Measurements from ENCODE around the gene CRCP.

Gene CRCP

DNA sequence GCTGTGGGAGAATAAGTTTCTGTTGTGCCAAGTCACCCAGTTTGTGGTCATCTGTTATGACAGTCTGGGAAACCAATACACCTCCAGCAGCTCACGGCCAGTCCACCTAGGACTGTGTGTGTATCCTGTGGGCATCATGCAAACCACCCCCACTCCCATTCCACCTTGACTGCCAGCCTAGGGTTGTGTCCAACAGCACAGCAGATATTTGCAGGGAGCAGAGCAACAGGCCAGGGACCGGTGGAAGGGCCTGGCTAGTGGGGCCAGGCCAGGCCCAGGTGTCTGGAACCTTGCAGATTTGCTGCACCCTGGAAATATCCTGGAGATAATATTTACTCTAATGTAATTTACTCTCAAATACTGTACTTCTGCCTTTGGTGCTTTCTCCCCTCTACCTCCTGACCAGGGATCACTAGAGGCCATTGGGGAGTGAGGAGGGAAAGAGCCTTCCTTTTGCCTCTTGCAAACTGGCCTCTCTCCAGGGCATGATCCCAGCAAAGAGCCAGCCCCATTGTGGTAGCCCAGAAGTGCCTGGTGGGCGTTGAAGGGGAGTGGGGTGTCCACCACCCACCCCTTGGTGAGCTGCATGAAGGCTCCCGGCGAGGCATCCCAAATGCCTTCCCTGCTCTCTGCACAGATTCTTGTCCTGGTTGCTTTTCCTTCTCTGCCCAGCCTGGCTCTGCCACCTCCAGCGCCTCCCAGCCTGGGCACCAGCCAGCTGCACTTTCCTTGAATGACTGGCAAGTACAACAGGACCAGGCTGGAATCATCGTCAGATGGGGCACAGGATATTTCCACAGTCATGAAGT, 75.3 kb downstream of the CRCP start:
- no peaks in the 10 kb centered on the region for H3K4me1 ChIP-seq (ENCODE audit: control insufficient read depth, insufficient read depth, low read length)
- H3K9ac ChIP-seq (ENCODE audit: low read length in 2 of 2) = no peak overlapping the region
- H3K27ac ChIP-seq (ENCODE audit: low read length) = no peak overlapping the region
- peaks cover 0 to 4% of the 10 kb centered on the region in 2 donors for H3K9me3 ChIP-seq (ENCODE audit: control insufficient read depth in 2 of 2, low read length in 2 of 2)
- no peaks in the 10 kb centered on the region for H3K27me3 ChIP-seq (ENCODE audit: control insufficient read depth in 1 of 2, insufficient read depth in 2 of 2, low read length in 2 of 2)
- H3K4me3 ChIP-seq (ENCODE audit: low read length in 2 of 2) = no peak overlapping the region
- no peaks in the 10 kb centered on the region for H3K36me3 ChIP-seq (ENCODE audit: control insufficient read depth in 2 of 2, insufficient read depth in 2 of 2, low read length in 2 of 2)

DNA sequence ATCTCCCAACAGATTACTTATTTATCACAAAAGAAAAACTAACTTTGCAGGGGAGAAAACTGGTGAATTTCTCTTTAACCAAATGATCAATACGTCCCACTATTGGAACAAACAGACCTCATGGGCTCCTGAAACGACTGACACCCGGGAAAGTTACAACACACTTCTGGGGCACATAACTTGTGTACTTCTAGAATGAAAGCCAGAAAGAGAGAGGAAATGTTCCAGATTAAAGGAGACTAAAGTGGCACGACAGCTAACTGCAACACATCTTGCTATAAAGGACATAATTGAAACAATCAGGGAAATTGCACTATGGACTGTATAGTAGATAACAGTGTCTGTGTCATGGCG, 75.8 kb downstream of the CRCP start:
- H3K4me3 ChIP-seq (ENCODE audit: low read length in 2 of 2) = no peak overlapping the region
- H3K9ac ChIP-seq (ENCODE audit: low read length in 2 of 2) = no peak overlapping the region
- H3K27me3 ChIP-seq (ENCODE audit: control insufficient read depth in 1 of 2, insufficient read depth in 2 of 2, low read length in 2 of 2) = no peaks in the 10 kb centered on the region
- peaks cover 0 to 4% of the 10 kb centered on the region in 2 donors for H3K9me3 ChIP-seq (ENCODE audit: control insufficient read depth in 2 of 2, low read length in 2 of 2)
- H3K27ac ChIP-seq (ENCODE audit: low read length) = no peak overlapping the region
- no peaks in the 10 kb centered on the region for H3K36me3 ChIP-seq (ENCODE audit: control insufficient read depth in 2 of 2, insufficient read depth in 2 of 2, low read length in 2 of 2)
- H3K4me1 ChIP-seq (ENCODE audit: control insufficient read depth, insufficient read depth, low read length) = no peaks in the 10 kb centered on the region

DNA sequence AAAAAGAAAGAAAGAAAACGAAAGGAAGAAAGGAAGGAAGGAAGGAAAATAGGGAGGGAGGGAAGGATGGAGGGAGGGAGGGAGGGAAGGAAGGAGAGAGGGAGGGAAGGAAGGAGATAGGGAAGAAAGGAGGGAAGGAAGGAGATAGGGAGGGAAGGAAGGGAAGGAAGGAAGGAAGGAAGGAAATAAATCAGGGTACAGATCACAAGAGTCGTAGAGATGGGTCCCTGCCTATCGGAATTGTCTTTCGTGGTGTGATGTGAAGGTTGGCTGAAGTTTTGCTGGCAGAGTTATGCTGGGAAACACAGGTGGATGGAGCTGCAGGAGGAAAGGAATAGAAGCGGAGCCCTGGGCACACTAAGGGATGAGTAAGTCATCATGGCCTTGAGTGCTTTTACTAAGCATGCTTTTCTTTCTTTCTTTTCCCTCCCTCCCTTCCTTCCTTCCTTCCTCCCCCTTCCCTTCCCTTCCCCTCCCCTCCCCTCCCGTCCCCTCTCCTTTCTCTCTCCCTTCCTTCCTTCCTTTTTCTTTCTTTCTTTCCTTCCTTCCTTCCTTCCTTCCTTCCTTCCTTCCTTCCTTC, 78.6 kb downstream of the CRCP start:
- Histone ChIP-seq H3K4me3 (ENCODE audit: low read length in 2 of 2) (no peak overlapping the region), H3K27ac (ENCODE audit: low read length) (no peak overlapping the region), H3K9me3 (ENCODE audit: control insufficient read depth in 2 of 2, low read length in 2 of 2) (no peaks in the 10 kb centered on the region), H3K4me1 (ENCODE audit: control insufficient read depth, insufficient read depth, low read length) (no peaks in the 10 kb centered on the region), H3K36me3 (ENCODE audit: control insufficient read depth in 2 of 2, insufficient read depth in 2 of 2, low read length in 2 of 2) (no peaks in the 10 kb centered on the region), H3K27me3 (ENCODE audit: control insufficient read depth in 1 of 2, insufficient read depth in 2 of 2, low read length in 2 of 2) (no peaks in the 10 kb centered on the region), H3K9ac (ENCODE audit: low read length in 2 of 2) (no peak overlapping the region)

DNA sequence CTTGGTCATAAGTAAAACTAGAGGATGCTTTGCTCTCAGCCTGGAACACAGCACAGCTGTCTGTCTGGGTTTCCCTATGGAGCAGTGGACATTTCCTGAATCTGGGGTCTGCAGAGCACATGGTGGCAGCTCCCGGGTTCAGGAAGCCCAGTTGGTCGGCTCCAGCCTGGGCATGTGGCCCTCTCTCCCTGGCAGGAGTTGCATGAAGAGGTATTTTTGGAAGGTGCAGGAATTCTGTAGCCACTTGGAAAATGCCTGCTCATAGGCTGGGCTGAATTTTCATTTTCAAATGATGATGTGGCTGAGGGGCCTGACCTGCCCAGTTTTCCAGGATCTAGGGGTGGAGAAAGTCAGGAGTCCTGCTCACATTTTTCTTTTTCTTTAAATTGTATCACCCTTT, 83.8 kb downstream of the CRCP start:
- H3K36me3 ChIP-seq (ENCODE audit: control insufficient read depth in 2 of 2, insufficient read depth in 2 of 2, low read length in 2 of 2) = no peaks in the 10 kb centered on the region
- H3K4me3 ChIP-seq (ENCODE audit: low read length in 2 of 2) = no peak overlapping the region
- no peak overlapping the region for H3K27ac ChIP-seq (ENCODE audit: low read length)
- no peaks in the 10 kb centered on the region for H3K27me3 ChIP-seq (ENCODE audit: control insufficient read depth in 1 of 2, insufficient read depth in 2 of 2, low read length in 2 of 2)
- H3K4me1 ChIP-seq (ENCODE audit: control insufficient read depth, insufficient read depth, low read length) = no peaks in the 10 kb centered on the region
- no peak overlapping the region for H3K9ac ChIP-seq (ENCODE audit: low read length in 2 of 2)
- H3K9me3 ChIP-seq (ENCODE audit: control insufficient read depth in 2 of 2, low read length in 2 of 2) = no peaks in the 10 kb centered on the region

DNA sequence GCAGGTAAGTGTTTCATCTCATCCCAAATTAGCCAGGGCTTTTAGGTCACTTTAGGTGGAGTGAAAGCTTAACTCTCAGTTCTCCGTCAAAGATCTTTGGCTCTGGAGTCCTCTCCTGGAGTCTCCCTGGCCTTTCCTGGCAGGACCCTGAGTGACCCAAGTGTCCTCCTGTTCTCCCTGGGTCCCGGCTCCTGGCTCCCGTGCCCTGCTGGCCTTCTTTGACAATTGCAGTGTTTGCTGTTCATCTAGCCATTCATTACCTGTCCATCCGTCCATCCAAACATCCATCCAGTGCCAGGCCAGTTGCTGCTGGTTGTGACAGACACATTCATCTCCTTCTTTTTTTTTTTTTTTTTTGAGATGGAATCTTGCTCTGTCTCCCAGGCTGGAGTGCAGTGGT, 84.3 kb downstream of the CRCP start:
- no peak overlapping the region for H3K4me3 ChIP-seq (ENCODE audit: low read length in 2 of 2)
- no peak overlapping the region for H3K27ac ChIP-seq (ENCODE audit: low read length)
- no peaks in the 10 kb centered on the region for H3K9me3 ChIP-seq (ENCODE audit: control insufficient read depth in 2 of 2, low read length in 2 of 2)
- no peaks in the 10 kb centered on the region for H3K27me3 ChIP-seq (ENCODE audit: control insufficient read depth in 1 of 2, insufficient read depth in 2 of 2, low read length in 2 of 2)
- no peak overlapping the region for H3K9ac ChIP-seq (ENCODE audit: low read length in 2 of 2)
- no peaks in the 10 kb centered on the region for H3K4me1 ChIP-seq (ENCODE audit: control insufficient read depth, insufficient read depth, low read length)
- H3K36me3 ChIP-seq (ENCODE audit: control insufficient read depth in 2 of 2, insufficient read depth in 2 of 2, low read length in 2 of 2) = no peaks in the 10 kb centered on the region

DNA sequence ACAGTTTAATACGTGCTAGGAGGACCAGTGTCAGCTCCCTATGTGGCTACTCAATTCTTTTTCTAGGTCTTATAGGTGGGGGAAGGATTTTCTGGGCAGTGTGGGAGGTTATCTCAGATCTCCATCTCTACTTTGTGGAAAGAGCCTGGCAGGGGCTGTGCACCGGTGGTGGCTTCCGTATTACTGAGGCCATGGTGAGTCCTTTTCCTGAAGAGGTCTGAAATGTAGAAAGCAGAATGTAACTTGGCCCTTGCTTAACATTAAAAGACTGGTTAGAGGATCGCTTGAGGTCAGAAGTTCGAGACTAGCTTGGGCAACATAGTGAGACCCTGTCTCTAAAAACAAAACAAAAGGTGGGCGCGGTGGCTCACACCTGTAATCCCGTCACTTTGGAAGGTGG, 87.8 kb downstream of the CRCP start:
- Histone ChIP-seq H3K9me3 (ENCODE audit: control insufficient read depth in 2 of 2, low read length in 2 of 2) (no peaks in the 10 kb centered on the region), H3K4me3 (ENCODE audit: low read length in 2 of 2) (no peak overlapping the region), H3K9ac (ENCODE audit: low read length in 2 of 2) (no peak overlapping the region), H3K4me1 (ENCODE audit: control insufficient read depth, insufficient read depth, low read length) (peaks cover 14% of the 10 kb centered on the region), H3K27ac (ENCODE audit: low read length) (no peak overlapping the region), H3K36me3 (ENCODE audit: control insufficient read depth in 2 of 2, insufficient read depth in 2 of 2, low read length in 2 of 2) (no peaks in the 10 kb centered on the region), H3K27me3 (ENCODE audit: control insufficient read depth in 1 of 2, insufficient read depth in 2 of 2, low read length in 2 of 2) (no peaks in the 10 kb centered on the region)

Measured in stomach smooth muscle (tissue), 2 donors.